ENCODE results near the gene CDH23.

Gene CDH23

GRCh38 chr10:71605263-71605962 lies 208.7 kb downstream of the CDH23 start:
- peak overlapping the region; percentile 80 for H3K27ac ChIP-seq
- TF ChIP-seq CTCF (conservative IDR thresholded peaks at IDR 0.05), result no peak

- peak overlapping the region; percentile 80; the same call in 1 of the 2 replicates for H3K27ac ChIP-seq
- TF ChIP-seq CTCF (conservative IDR thresholded peaks at IDR 0.05), result no peak
Measured at GRCh38 chr10:71606257-71607081, 209.7 kb downstream of the CDH23 start.

GRCh38 chr10:71607082-71607443 lies 210.3 kb downstream of the CDH23 start:
- no peak for TF ChIP-seq CTCF (conservative IDR thresholded peaks at IDR 0.05)
- no peak overlapping the region for H3K27ac ChIP-seq

- H3K27ac ChIP-seq, result no peak overlapping the region
- TF ChIP-seq CTCF (conservative IDR thresholded peaks at IDR 0.05), result peak; percentile 89
Measured at GRCh38 chr10:71608819-71609768, 212.4 kb downstream of the CDH23 start.

- no peak overlapping the region for H3K27ac ChIP-seq
- no peak for TF ChIP-seq CTCF (conservative IDR thresholded peaks at IDR 0.05)
Measured at GRCh38 chr10:71610651-71611050, 213.9 kb downstream of the CDH23 start.

- no peak for TF ChIP-seq CTCF (conservative IDR thresholded peaks at IDR 0.05)
- no peak overlapping the region for H3K27ac ChIP-seq
Measured at GRCh38 chr10:71611131-71611530, 214.4 kb downstream of the CDH23 start.

All from VCaP (cell line).